HG02870 (cell line): ENCODE data around the gene VARS2.
A peak's percentile ranks its signal among the peaks of the same experiment; 100 is the strongest.
"Not testable (repeated sequence)": the region's sequence is repeated elsewhere in the genome, so short reads cannot be mapped to it uniquely, and the experiment has no call there.

Experiments used
- ATAC-seq: cut with Tn5 transposase; IDR thresholded peaks from one replicate; pipeline ENCODE4 v1.9.1; 2021; ENCODE audit warnings: mild to moderate bottlenecking, moderate library complexity; ENCODE audit not compliant: unreplicated experiment

The VARS2 gene

GRCh38 chr6:30914076-30914853 is at the start of gene VARS2:
VARS2 (plus strand) TSS chr6:30914238; CDS start chr6:30914837, 599 bp downstream.
- ATAC-seq, result peak; percentile 84

- no peak for ATAC-seq
Measured at GRCh38 chr6:30864325-30864724, 49.7 kb upstream of the VARS2 start.

GRCh38 chr6:30869241-30869749 is 44.7 kb upstream of the VARS2 start:
- ATAC-seq, result not testable (repeated sequence)

GRCh38 chr6:30870546-30870945 is 43.5 kb upstream of the VARS2 start:
- ATAC-seq, result no peak

GRCh38 chr6:30871592-30872183 is 42.4 kb upstream of the VARS2 start:
- no peak for ATAC-seq

GRCh38 chr6:30873137-30873640 is 40.8 kb upstream of the VARS2 start:
- ATAC-seq, result no peak

GRCh38 chr6:30873795-30874194 is 40.2 kb upstream of the VARS2 start:
- not testable (repeated sequence) for ATAC-seq

- ATAC-seq, result no peak
Measured at GRCh38 chr6:30875244-30876038, 38.6 kb upstream of the VARS2 start.

GRCh38 chr6:30876039-30876730 is 37.9 kb upstream of the VARS2 start:
- no peak for ATAC-seq

- no peak for ATAC-seq
Measured at GRCh38 chr6:30877419-30878262, 36.4 kb upstream of the VARS2 start.

- ATAC-seq, result no peak
Measured at GRCh38 chr6:30879684-30880427, 34.2 kb upstream of the VARS2 start.

- no peak for ATAC-seq
Measured at GRCh38 chr6:30880698-30881252, 33.3 kb upstream of the VARS2 start.

- ATAC-seq, result no peak
Measured at GRCh38 chr6:30881392-30882203, 32.4 kb upstream of the VARS2 start.

GRCh38 chr6:30882204-30882758 is 31.8 kb upstream of the VARS2 start:
- ATAC-seq, result no peak

- ATAC-seq, result no peak
Measured at GRCh38 chr6:30882759-30883684, 31.0 kb upstream of the VARS2 start.

GRCh38 chr6:30883685-30884520 is 30.1 kb upstream of the VARS2 start, which contains the start of gene DDR1:
DDR1 (plus strand) TSS chr6:30884519; CDS start chr6:30888730, 4,211 bp downstream.
- ATAC-seq, result no peak
